ENCODE measurements around the gene ETDA.

Gene ETDA

DNA sequence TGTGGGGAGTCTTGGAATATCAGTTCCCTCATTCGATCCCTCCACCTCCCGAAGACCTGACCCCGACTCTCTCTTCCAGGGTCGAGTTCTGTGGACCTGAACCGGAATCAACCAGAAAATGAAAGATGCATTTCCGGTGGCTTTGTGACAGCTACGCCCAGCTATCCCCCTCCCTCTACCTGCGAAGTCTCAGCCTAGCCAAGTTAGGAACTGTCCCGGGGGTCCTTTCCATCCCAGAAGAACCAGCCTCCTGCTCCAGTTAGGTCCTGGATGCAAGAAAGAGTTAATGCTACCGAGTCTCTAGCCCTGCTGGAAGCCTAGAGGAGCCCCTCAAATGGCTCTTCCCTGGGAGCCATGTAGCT, 44.1 kb downstream of the ETDA start:
- Mint-ChIP-seq H3K27me3 (ENCODE audit: low read depth) (no peaks in the 10 kb centered on the region), H3K4me1 (ENCODE audit: low read depth) (peaks cover 15% of the 10 kb centered on the region), H3K4me3 (peak overlapping the region; percentile 86), H3K27ac (peak overlapping the region; percentile 82), H3K36me3 (ENCODE audit: low read depth) (peaks cover 24% of the 10 kb centered on the region), H3K9me3 (peaks cover 10% of the 10 kb centered on the region)
- DNase-seq (ENCODE audit: low spot score) = no peak

DNA sequence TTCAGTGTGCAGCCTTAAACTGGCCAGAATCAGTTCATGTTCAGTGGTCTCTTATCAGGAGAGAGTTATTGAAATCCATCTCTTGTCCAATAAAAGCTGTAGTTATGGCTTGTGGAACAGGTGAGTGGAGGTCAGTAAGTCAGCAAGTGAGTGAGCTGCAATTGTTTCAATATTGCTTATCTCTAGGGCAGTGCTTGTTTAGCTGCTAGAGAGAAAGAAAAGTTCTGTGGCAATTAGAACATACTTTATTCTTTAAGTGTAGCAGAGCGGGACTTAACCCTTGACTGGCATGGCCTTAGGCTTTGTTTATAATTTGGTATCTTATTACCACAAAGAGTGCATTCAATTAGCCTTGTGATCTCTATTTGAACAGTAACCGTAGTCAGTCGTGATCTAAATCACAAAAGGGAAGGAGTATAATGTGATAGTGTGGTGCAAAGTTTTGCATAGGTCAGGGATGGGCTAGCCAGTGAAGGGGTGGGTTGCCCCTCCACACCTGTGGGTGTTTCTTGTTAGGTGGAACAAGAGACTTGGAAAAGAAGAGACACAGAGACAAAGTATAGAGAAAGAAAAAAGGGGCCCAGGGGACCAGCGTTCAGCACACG, 50.5 kb downstream of the ETDA start:
- Mint-ChIP-seq H3K27ac (no peak overlapping the region), H3K27me3 (ENCODE audit: low read depth) (no peaks in the 10 kb centered on the region), H3K4me1 (ENCODE audit: low read depth) (peaks cover 4% of the 10 kb centered on the region), H3K36me3 (ENCODE audit: low read depth) (peaks cover 4% of the 10 kb centered on the region), H3K9me3 (peaks cover 4% of the 10 kb centered on the region), H3K4me3 (no peak overlapping the region)
- DNase-seq (ENCODE audit: low spot score) = no peak

Measured in T-helper 2 cell treated with Interferon-gamma antibody and Interleukin-4, amounts not matched to agents 5 μg/mL and 100 μg/mL, for 36 hours (primary cell).